Colonic mucosa (tissue), 4 donors: ENCODE results near the gene FZR1. TPM values are rescaled to one million over a fixed set of nuclear protein-coding genes. Genes with fewer than 3 reads are reported as not detected.
A peak's percentile ranks its signal among the peaks of the same experiment; 100 is the strongest.

Experiments
- DNase-seq: peaks from one replicate; pipeline ENCODE4 v3.0.0-alpha.2; 2020
- H3K27ac ChIP-seq: fragments of 200-600 bp; one replicate; pipeline ENCODE4 v1.8.0; 2021
- H3K27me3 ChIP-seq: fragments of 200-600 bp; one replicate; pipeline ENCODE4 v1.8.0; 2021
- H3K36me3 ChIP-seq: fragments of 200-600 bp; one replicate; pipeline ENCODE4 v1.8.0; 2021
- H3K4me1 ChIP-seq: fragments of 200-600 bp; one replicate; pipeline ENCODE4 v1.8.0; 2021; ENCODE audit warnings: mild to moderate bottlenecking
- H3K4me3 ChIP-seq: fragments of 200-600 bp; one replicate; pipeline ENCODE4 v1.8.0; 2021
- H3K9ac ChIP-seq, 2 donors: one replicate each; pipeline ENCODE4 v1.7.0; 2013; ENCODE audit warnings: control low read depth in 2 of 2, low read depth in 2 of 2, low read length in 2 of 2
- H3K9me3 ChIP-seq: fragments of 200-600 bp; one replicate; pipeline ENCODE4 v1.8.0; 2021
- CTCF ChIP-seq: fragments of 200-600 bp; IDR thresholded peaks from one replicate; pipeline ENCODE4 v1.8.0; 2022; ENCODE audit warnings: antibody characterized with exemption, mild to moderate bottlenecking
- intact Hi-C: fragments of 100-400 bp; cut with DNase I; formaldehyde crosslinking; loops from one replicate; pipeline ENCODE4 v1.14.1; 2022
- total RNA-seq, 2 donors: library from RNA; stranded (reverse); fragmentation: NEBNext Ultra II Directional in 1 of 2; extraction: Animal tissue kit (Norgen Biotek cat#: 25700) in 1 of 2; gene quantifications; one replicate each; pipeline ENCODE4 v1.2.1, GENCODE V29; 2021
- donor health status: healthy.
- donor health status: DM: no; HTN: no; CAD: no.
- donor health status: DM: no; HTN: no; CAD: no.

FZR1 gene
- total RNA-seq, 2 donors from 2014 or later, result 45.8 to 62.5 TPM

- DNase-seq, result peak; percentile 65
- Histone ChIP-seq H3K36me3 (no peaks in the 10 kb centered on the region), H3K4me1 (no peaks in the 10 kb centered on the region), H3K4me3 (no peak overlapping the region), H3K27me3 (no peaks in the 10 kb centered on the region), H3K9ac (peak overlapping the region in 1 of 2 donors; percentile 24), H3K9me3 (no peaks in the 10 kb centered on the region), H3K27ac (peak overlapping the region; percentile 34)
- intact Hi-C loops, result no loop called here
- no peak for TF ChIP-seq CTCF
These were observed 46.8 kb upstream of the FZR1 start for GRCh38 chr19:3459089-3459881.

GRCh38 chr19:3459965-3460582, 46.0 kb upstream of the FZR1 start:
- Histone ChIP-seq H3K27ac (no peak overlapping the region), H3K4me3 (no peak overlapping the region), H3K36me3 (no peaks in the 10 kb centered on the region), H3K4me1 (no peaks in the 10 kb centered on the region), H3K9ac (peak overlapping the region in 1 of 2 donors; percentile 24), H3K27me3 (no peaks in the 10 kb centered on the region), H3K9me3 (no peaks in the 10 kb centered on the region)
- intact Hi-C loops, result no loop called here
- TF ChIP-seq CTCF, result no peak
- no peak for DNase-seq

GRCh38 chr19:3462991-3463713, 43.0 kb upstream of the FZR1 start:
- no peak for DNase-seq
- Histone ChIP-seq H3K4me3 (no peak overlapping the region), H3K36me3 (no peaks in the 10 kb centered on the region), H3K27me3 (no peaks in the 10 kb centered on the region), H3K9me3 (no peaks in the 10 kb centered on the region), H3K27ac (no peak overlapping the region), H3K4me1 (no peaks in the 10 kb centered on the region), H3K9ac (no peak overlapping the region)
- no peak for TF ChIP-seq CTCF
- intact Hi-C loops, result no loop called here

- no peaks in the 10 kb centered on the region for H3K9me3 ChIP-seq
- H3K27me3 ChIP-seq, result no peaks in the 10 kb centered on the region
- no peak overlapping the region for H3K27ac ChIP-seq
- TF ChIP-seq CTCF, result no peak
- no peaks in the 10 kb centered on the region for H3K36me3 ChIP-seq
- intact Hi-C loops, result no loop called here
- no peak for DNase-seq
- H3K4me1 ChIP-seq, result no peaks in the 10 kb centered on the region
- H3K9ac ChIP-seq, result no peak overlapping the region
- H3K4me3 ChIP-seq, result no peak overlapping the region
These were observed 42.2 kb upstream of the FZR1 start for GRCh38 chr19:3463714-3464586.
